UCSD-AML1 (cell line): ENCODE results near the gene HNF1A.

Experiments
- DNase-seq: peaks from one replicate; lab custom pipeline; 2025; ENCODE audit not compliant: unreplicated experiment; lab: John Stamatoyannopoulos, UW

HNF1A gene

GRCh38 chr12:120988234-120988633 lies 9.9 kb downstream of the HNF1A start:
- DNase-seq: no peak

GRCh38 chr12:120988658-120989057 lies 10.3 kb downstream of the HNF1A start:
- DNase-seq: no peak

DNA sequence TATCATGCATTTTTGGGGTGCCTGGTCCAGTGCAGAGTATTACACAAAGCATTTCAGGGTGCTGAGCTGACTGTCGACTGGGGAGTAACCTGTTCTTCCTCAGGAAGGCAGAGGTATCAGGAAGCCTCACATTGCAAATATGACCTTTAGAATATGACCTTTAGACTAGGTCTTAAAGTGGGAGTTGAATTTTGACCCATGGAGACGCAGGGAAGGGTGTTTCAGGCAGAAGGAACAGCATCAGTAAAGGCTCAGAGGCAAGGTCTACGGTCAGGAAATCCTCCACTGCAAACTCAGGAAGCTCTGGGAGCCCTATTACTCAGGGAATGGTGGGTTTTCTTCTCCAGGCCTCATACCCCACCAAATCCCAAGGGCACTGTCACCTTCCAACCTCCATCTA lies 11.3 kb downstream of the HNF1A start:
- no peak for DNase-seq

- no peak for DNase-seq
These were observed 12.2 kb downstream of the HNF1A start for GRCh38 chr12:120990487-120991055.

GRCh38 chr12:120991965-120992364 lies 13.6 kb downstream of the HNF1A start:
- DNase-seq: no peak

GRCh38 chr12:120992989-120993388 lies 14.6 kb downstream of the HNF1A start:
- DNase-seq: no peak

DNA sequence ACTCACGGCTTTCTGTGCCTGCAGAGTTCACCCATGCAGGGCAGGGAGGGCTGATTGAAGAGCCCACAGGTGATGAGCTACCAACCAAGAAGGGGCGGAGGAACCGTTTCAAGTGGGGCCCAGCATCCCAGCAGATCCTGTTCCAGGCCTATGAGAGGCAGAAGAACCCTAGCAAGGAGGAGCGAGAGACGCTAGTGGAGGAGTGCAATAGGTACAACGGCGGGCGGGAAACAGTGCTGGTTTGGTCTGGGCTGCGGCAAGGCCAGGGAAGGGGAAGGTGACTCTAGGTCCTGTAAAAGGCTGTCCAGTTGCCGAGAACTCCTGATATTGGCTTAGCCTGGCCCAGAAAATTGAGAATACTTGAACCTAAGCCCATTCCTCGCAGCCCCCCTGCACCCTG lies 15.2 kb downstream of the HNF1A start:
- DNase-seq: no peak

- no peak for DNase-seq
These were observed 15.7 kb downstream of the HNF1A start for GRCh38 chr12:120994059-120994458.

DNA sequence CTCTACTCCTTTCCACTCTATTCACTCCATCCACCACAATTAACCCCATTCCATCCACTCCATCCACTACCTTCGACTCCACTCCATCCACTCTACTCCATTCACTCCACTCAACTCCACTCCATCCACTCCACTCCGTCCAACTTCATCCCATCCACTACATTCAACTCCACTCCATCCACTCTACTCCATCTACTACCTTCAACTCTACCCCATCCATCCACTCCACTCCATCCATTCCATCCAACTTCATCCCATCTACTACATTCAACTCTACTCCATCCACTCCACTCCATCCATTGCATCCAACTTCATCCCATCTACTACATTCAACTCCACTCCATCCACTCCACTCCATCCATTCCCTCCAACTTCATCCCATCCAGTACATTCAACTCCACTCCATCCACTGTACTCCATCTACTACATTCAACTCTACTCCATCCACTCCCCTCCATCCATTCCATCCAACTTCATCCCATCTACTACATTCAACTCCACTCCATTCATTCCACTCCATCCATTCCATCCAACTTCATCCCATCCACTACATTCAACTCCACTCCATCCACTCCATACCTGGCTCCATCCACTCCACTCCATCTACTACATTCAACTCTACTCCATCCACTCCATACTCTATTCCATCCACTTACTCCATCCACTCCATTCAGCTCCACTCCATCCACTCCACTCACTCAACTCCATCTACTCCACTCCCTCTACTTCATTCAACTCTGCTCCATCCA lies 16.4 kb downstream of the HNF1A start:
- DNase-seq: no peak

DNA sequence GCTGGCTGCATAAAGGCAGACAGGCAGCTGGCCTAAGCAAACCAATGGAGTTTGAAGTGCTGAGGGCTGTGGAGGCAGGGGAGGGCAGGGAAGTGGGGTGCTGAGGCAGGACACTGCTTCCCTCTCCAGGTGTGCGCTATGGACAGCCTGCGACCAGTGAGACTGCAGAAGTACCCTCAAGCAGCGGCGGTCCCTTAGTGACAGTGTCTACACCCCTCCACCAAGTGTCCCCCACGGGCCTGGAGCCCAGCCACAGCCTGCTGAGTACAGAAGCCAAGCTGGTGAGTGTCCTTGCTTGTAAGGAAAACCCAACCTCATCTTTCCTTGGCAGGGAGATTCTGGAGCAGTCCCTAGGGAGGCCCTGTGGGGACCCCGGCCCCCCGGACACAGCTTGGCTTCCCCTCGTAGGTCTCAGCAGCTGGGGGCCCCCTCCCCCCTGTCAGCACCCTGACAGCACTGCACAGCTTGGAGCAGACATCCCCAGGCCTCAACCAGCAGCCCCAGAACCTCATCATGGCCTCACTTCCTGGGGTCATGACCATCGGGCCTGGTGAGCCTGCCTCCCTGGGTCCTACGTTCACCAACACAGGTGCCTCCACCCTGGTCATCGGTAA lies 17.9 kb downstream of the HNF1A start:
- no peak for DNase-seq

DNA sequence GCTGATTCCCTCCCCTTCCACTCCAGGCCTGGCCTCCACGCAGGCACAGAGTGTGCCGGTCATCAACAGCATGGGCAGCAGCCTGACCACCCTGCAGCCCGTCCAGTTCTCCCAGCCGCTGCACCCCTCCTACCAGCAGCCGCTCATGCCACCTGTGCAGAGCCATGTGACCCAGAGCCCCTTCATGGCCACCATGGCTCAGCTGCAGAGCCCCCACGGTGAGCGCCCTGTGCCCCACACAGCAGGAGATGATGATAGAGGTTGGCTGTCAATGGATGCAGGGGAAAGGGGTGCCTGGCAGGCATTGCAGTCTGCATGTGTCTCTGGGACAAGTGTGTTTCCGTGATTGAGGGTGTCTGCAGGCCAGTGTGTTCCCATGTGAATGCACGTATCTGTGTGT lies 19.1 kb downstream of the HNF1A start:
- no peak for DNase-seq

GRCh38 chr12:120998435-120998834 lies 20.1 kb downstream of the HNF1A start:
- no peak for DNase-seq

- DNase-seq: no peak
These were observed 21.1 kb downstream of the HNF1A start for GRCh38 chr12:120999191-121000120.

- DNase-seq: no peak
These were observed 22.2 kb downstream of the HNF1A start for GRCh38 chr12:121000530-121000929.

- no peak for DNase-seq
These were observed 22.7 kb downstream of the HNF1A start for GRCh38 chr12:121001060-121001459.

- no peak for DNase-seq
These were observed 23.6 kb downstream of the HNF1A start for GRCh38 chr12:121001841-121002483.

- DNase-seq: peak; percentile 35
These were observed 25.3 kb downstream of the HNF1A start for GRCh38 chr12:121003650-121004049.

DNA sequence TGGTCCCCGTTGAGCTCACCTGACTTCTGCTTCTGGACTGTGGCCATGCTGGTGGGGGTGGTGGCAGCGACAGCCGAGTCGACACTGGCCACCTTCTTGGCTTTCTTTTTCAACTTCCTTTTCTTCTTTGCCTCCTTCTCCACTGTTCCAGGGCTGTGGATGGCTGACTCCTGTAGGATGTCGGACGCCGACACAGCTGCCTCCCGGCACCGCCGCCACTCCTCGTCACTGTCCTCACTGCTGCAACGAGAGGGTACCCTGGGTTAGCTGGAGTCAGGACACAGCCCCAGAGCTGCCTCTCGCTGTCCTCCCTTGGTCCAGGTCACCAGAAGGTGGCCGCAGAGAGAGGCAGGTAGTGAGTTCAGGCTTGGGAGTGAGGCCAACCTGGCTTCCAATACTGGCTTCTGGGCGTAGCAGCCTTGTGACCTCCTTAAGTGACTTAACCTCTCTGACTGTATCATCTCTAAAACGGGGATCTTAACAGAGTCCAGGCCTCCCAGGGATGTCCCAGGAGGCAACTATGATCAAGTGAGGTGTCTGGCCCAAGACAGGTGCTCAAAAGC lies 26.0 kb downstream of the HNF1A start:
- no peak for DNase-seq

- peak; percentile 64 for DNase-seq
These were observed 27.0 kb downstream of the HNF1A start for GRCh38 chr12:121005346-121005815.

GRCh38 chr12:121008347-121009098 lies 30.2 kb downstream of the HNF1A start:
- no peak for DNase-seq
